Upper lobe of left lung (tissue), 4 donors: ENCODE results near the gene QSOX1.

Source experiments
- EP300 ChIP-seq, 4 donors: sonication (generic); formaldehyde crosslinking; IDR thresholded peaks; one replicate each; pipeline ENCODE4 v1.5.1; 2017; ENCODE audit warnings: antibody characterized with exemption in 4 of 4, control low read depth in 2 of 4
- POLR2A ChIP-seq, 4 donors: fragments of 450-650 bp; IDR thresholded peaks; one replicate each; pipeline ENCODE4 v1.5.1; 2016 to 2017; ENCODE audit warnings: antibody characterized with exemption in 4 of 4, mild to moderate bottlenecking in 2 of 4
- POLR2AphosphoS5 ChIP-seq, 2 donors: sonication (generic); formaldehyde crosslinking; IDR thresholded peaks; one replicate each; pipeline ENCODE4 v1.5.1; 2017; ENCODE audit warnings: antibody characterized with exemption in 2 of 2
- TF ChIP-seq, protein P1 (sequence below), 6 experiments: fragments of 450-650 bp in 4 of 6; fragments of 200-600 bp in 2 of 6; sonication (generic) in 2 of 6; IDR thresholded peaks; one replicate each; pipeline ENCODE4 v1.5.1; 2016 to 2019; ENCODE audit warnings: antibody characterized with exemption in 6 of 6

GRCh38 chr1:180238675-180239074 lies 84.0 kb downstream of the QSOX1 start:
- TF ChIP-seq, protein P1, sequence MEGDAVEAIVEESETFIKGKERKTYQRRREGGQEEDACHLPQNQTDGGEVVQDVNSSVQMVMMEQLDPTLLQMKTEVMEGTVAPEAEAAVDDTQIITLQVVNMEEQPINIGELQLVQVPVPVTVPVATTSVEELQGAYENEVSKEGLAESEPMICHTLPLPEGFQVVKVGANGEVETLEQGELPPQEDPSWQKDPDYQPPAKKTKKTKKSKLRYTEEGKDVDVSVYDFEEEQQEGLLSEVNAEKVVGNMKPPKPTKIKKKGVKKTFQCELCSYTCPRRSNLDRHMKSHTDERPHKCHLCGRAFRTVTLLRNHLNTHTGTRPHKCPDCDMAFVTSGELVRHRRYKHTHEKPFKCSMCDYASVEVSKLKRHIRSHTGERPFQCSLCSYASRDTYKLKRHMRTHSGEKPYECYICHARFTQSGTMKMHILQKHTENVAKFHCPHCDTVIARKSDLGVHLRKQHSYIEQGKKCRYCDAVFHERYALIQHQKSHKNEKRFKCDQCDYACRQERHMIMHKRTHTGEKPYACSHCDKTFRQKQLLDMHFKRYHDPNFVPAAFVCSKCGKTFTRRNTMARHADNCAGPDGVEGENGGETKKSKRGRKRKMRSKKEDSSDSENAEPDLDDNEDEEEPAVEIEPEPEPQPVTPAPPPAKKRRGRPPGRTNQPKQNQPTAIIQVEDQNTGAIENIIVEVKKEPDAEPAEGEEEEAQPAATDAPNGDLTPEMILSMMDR (IDR thresholded peaks at IDR 0.05): no peak
- no peak for TF ChIP-seq POLR2A (IDR thresholded peaks at IDR 0.05)
- TF ChIP-seq EP300 (IDR thresholded peaks at IDR 0.05): no peak
- no peak for TF ChIP-seq POLR2AphosphoS5 (IDR thresholded peaks at IDR 0.05)
